Measurements from ENCODE around the gene TEX2.

DNA sequence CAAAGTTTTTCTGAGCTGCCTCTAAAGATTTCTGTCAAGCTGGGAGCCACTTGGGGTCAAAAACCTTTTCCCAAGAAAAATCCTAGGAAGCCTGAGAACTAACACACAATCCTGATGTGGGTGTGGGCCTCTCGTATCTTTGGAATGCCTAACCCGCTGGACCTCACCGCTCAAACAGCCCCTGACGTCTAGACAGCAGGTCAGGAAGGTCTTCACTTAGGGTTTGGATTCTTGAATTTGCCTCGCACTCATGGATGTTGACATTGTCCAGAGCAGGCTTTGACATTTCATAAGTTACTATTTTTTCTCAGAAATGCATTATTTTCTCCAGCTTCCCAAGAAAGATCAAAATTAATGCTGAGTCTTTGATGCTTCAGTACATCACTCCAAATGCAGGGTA lies 18.9 kb downstream of the TEX2 start:
- TF ChIP-seq, protein P1, sequence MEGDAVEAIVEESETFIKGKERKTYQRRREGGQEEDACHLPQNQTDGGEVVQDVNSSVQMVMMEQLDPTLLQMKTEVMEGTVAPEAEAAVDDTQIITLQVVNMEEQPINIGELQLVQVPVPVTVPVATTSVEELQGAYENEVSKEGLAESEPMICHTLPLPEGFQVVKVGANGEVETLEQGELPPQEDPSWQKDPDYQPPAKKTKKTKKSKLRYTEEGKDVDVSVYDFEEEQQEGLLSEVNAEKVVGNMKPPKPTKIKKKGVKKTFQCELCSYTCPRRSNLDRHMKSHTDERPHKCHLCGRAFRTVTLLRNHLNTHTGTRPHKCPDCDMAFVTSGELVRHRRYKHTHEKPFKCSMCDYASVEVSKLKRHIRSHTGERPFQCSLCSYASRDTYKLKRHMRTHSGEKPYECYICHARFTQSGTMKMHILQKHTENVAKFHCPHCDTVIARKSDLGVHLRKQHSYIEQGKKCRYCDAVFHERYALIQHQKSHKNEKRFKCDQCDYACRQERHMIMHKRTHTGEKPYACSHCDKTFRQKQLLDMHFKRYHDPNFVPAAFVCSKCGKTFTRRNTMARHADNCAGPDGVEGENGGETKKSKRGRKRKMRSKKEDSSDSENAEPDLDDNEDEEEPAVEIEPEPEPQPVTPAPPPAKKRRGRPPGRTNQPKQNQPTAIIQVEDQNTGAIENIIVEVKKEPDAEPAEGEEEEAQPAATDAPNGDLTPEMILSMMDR (IDR thresholded peaks at IDR 0.05; ENCODE audit: insufficient read depth, low read length, poor library complexity, severe bottlenecking): no peak
- no peak for TF ChIP-seq EZH2phosphoT487 (conservative IDR thresholded peaks at IDR 0.05; ENCODE audit: low read length)

Data from SU-DHL-6 (cell line).